Progenitor cell of endocrine pancreas (in vitro differentiated cells): Measurements from ENCODE around the gene RFFL. TPM values are rescaled to one million over a fixed set of nuclear protein-coding genes. Genes with fewer than 3 reads are reported as not detected.

Experiments used
- DNase-seq: peaks from one replicate; pipeline ENCODE4 v3.0.0; 2021; ENCODE audit warnings: low spot score; ENCODE audit not compliant: unreplicated experiment
- H3K27ac Mint-ChIP-seq: 2 replicates; pipeline ENCODE4 v1.8.0; 2021; ENCODE audit warnings: mild to moderate bottlenecking, moderate library complexity, mixed read lengths
- H3K27me3 Mint-ChIP-seq: 2 replicates; pipeline ENCODE4 v1.8.0; 2021; ENCODE audit warnings: mixed read lengths
- H3K36me3 Mint-ChIP-seq: 2 replicates; pipeline ENCODE4 v1.8.0; 2022; ENCODE audit warnings: mixed read lengths; ENCODE audit not compliant: insufficient read depth
- H3K4me1 Mint-ChIP-seq: 2 replicates; pipeline ENCODE4 v1.8.0; 2021; ENCODE audit warnings: low read depth, mixed read lengths
- H3K4me3 Mint-ChIP-seq: 2 replicates; pipeline ENCODE4 v1.8.0; 2021; ENCODE audit warnings: low read depth, mild to moderate bottlenecking, moderate library complexity, mixed read lengths
- H3K9me3 Mint-ChIP-seq: 2 replicates; pipeline ENCODE4 v1.8.0; 2021; ENCODE audit warnings: low read depth, mixed read lengths
- total RNA-seq: library from RNA; stranded (reverse); gene quantifications from 2 replicates; pipeline ENCODE4 v1.2.1, GENCODE V29; 2021
- TF ChIP-seq, protein P1 (sequence below): fragments of 200-600 bp; sonication (generic); IDR thresholded peaks from one replicate; pipeline ENCODE4 v1.5.0; 2021; ENCODE audit warnings: antibody characterized with exemption, mild to moderate bottlenecking; ENCODE audit not compliant: unreplicated experiment

Gene RFFL
- total RNA-seq, 1 donor from 2014 or later = 34.0 TPM

DNA sequence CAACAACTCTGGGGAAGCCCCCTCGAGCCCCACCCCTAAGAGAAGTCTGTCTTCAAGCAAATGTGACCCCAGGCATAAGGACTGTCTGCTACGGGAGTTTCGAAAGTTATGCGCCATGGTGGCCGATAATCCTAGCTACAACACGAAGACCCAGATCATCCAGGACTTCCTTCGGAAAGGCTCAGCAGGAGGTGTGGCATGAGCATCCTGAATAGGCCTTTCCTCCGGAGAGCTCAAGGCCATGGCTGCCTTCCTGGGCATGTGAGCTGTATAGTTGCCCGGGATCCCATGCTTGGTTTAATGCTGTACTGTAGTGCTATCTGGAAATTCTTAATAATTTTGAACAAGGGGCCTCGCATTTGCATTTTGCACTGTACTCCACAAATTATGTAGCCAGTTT is 74.0 kb downstream of the RFFL start:
- Mint-ChIP-seq H3K36me3 (peaks cover 49% of the 10 kb centered on the region), H3K27me3 (no peaks in the 10 kb centered on the region)

GRCh38 chr17:34988644-34989043 is 74.9 kb downstream of the RFFL start:
- no peak for DNase-seq
- peaks cover 10% of the 10 kb centered on the region for H3K4me1 Mint-ChIP-seq
- TF ChIP-seq, protein P1, sequence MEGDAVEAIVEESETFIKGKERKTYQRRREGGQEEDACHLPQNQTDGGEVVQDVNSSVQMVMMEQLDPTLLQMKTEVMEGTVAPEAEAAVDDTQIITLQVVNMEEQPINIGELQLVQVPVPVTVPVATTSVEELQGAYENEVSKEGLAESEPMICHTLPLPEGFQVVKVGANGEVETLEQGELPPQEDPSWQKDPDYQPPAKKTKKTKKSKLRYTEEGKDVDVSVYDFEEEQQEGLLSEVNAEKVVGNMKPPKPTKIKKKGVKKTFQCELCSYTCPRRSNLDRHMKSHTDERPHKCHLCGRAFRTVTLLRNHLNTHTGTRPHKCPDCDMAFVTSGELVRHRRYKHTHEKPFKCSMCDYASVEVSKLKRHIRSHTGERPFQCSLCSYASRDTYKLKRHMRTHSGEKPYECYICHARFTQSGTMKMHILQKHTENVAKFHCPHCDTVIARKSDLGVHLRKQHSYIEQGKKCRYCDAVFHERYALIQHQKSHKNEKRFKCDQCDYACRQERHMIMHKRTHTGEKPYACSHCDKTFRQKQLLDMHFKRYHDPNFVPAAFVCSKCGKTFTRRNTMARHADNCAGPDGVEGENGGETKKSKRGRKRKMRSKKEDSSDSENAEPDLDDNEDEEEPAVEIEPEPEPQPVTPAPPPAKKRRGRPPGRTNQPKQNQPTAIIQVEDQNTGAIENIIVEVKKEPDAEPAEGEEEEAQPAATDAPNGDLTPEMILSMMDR = no peak
- peaks cover 49% of the 10 kb centered on the region for H3K36me3 Mint-ChIP-seq
- no peaks in the 10 kb centered on the region for H3K27me3 Mint-ChIP-seq
- H3K27ac Mint-ChIP-seq = no peak overlapping the region
- H3K9me3 Mint-ChIP-seq = no peaks in the 10 kb centered on the region
- H3K4me3 Mint-ChIP-seq = no peak overlapping the region

More for the DNA sequence above, 74.0 kb downstream of the RFFL start:
- Mint-ChIP-seq H3K27ac (no peak overlapping the region), H3K4me3 (no peak overlapping the region), H3K4me1 (peaks cover 8% of the 10 kb centered on the region), H3K9me3 (no peaks in the 10 kb centered on the region)
- TF ChIP-seq, protein P1 = no peak
- no peak for DNase-seq

DNA sequence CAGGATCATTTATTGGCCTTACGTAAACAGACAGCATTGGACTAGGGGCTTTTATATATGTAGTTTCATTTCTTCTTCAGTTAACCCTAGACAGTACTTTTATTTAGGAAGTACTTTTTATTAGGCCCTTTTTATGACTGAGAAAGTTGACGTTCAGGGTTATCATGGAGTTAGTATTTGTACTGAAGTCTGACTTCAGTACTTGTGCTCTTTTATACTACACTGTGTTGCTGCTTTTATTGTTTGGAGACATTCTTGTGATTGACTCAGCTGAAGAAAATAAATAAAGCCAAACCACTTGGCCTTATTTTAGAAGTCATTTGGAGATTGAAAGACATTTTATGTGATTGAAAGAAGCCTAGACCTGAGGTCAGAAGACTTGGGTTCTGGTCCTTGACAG is 76.3 kb downstream of the RFFL start:
- H3K4me3 Mint-ChIP-seq = no peak overlapping the region
- H3K36me3 Mint-ChIP-seq = peaks cover 46% of the 10 kb centered on the region
- no peaks in the 10 kb centered on the region for H3K9me3 Mint-ChIP-seq
- H3K4me1 Mint-ChIP-seq = peaks cover 13% of the 10 kb centered on the region
- no peak overlapping the region for H3K27ac Mint-ChIP-seq
- no peaks in the 10 kb centered on the region for H3K27me3 Mint-ChIP-seq
- TF ChIP-seq, protein P1 = no peak
- no peak for DNase-seq

GRCh38 chr17:34981538-34982241 is 81.8 kb downstream of the RFFL start:
- no peaks in the 10 kb centered on the region for H3K9me3 Mint-ChIP-seq
- H3K27ac Mint-ChIP-seq = peak overlapping the region; percentile 95
- H3K4me1 Mint-ChIP-seq = peaks cover 24% of the 10 kb centered on the region
- no peak for DNase-seq
- TF ChIP-seq, protein P1 = no peak
- H3K4me3 Mint-ChIP-seq = peak overlapping the region; percentile 78
- H3K36me3 Mint-ChIP-seq = peaks cover 12% of the 10 kb centered on the region
- H3K27me3 Mint-ChIP-seq = no peaks in the 10 kb centered on the region

- peak overlapping the region; percentile 95 for H3K27ac Mint-ChIP-seq
- H3K27me3 Mint-ChIP-seq = no peaks in the 10 kb centered on the region
- peak overlapping the region; percentile 91 for H3K4me3 Mint-ChIP-seq
- TF ChIP-seq, protein P1 = peak; percentile 42
- peaks cover 24% of the 10 kb centered on the region for H3K4me1 Mint-ChIP-seq
- peak; percentile 42 for DNase-seq
- H3K9me3 Mint-ChIP-seq = no peaks in the 10 kb centered on the region
- peaks cover 9% of the 10 kb centered on the region for H3K36me3 Mint-ChIP-seq
These were observed 82.6 kb downstream of the RFFL start for GRCh38 chr17:34980681-34981537.
